ENCODE measurements around the gene PHF21A. TPM values are rescaled to one million over a fixed set of nuclear protein-coding genes. Genes with fewer than 3 reads are reported as not detected.

The PHF21A gene
- total and polyA plus RNA-seq, 2 of the 8 experiments (the other 6 are each of a cell fraction or from before 2014, with no cell fraction given) = 17.6 to 40.3 TPM

DNA sequence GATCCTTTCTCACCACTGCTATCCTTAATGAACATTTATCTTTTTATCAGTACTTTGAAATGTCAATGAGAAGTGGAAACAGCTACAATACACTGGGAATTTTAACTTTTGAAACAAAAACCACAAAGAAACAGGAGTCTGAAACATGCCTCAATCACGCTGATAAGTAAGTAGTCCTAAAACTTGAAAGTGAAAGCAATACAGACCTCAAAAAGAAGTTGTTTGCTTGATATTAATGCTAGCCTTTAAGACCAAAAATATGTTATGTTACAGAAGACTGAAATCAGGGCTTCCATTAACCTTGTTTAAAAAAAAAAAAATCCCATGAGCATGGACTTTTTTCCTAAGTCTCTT is 21.3 kb downstream of the PHF21A start:
- no peaks in the 10 kb centered on the region for H3K9me3 ChIP-seq (ENCODE audit: insufficient read depth in 2 of 2, low read depth in 1 of 2, low read length in 1 of 2)
- peaks cover 0 to 4% of the 10 kb centered on the region in 2 experiments for H4K20me1 ChIP-seq (replicated peaks in 1 of 2; ENCODE audit: control insufficient read depth in 1 of 2, insufficient read depth in 2 of 2, low read length in 2 of 2)
- no peak overlapping the region for H2AFZ ChIP-seq (ENCODE audit: low read length)
- no peak overlapping the region for H3K18ac ChIP-seq (ENCODE audit: extremely low read depth, low read length)
- H2BK12ac ChIP-seq (ENCODE audit: low read depth, low read length) = no peak overlapping the region
- no peak for DNase-seq (ENCODE audit: low read depth in 1 of 2, low spot score in 2 of 2)
- no peak overlapping the region for H4K8ac ChIP-seq (ENCODE audit: extremely low read depth, insufficient read depth, low read length)
- POLR2A ChIA-PET (ENCODE audit: partially characterized antibody) = interaction anchor here (0.9 kb wide), 1 partner anchor 54 kb away, joined by 3 read pairs; no protein-coding TSS in a partner anchor
- no peaks in the 10 kb centered on the region for H3K36me3 ChIP-seq (ENCODE audit: control insufficient read depth in 2 of 4, insufficient read depth in 4 of 4, low read length in 3 of 4)
- H3K79me1 ChIP-seq (ENCODE audit: low read depth, low read length) = peaks cover 4% of the 10 kb centered on the region; the same call in 1 of the 2 replicates
- peak overlapping the region in 1 of 2 experiments; percentile 14; a peak in 1 of 4 replicates for H3K4me2 ChIP-seq (ENCODE audit: insufficient read depth in 1 of 2, low read depth in 2 of 2, low read length in 2 of 2)
- no peak overlapping the region for H3K27ac ChIP-seq (ENCODE audit: low read depth, low read length)
- no peak overlapping the region for H3K4ac ChIP-seq (replicated peaks; ENCODE audit: insufficient read length, low read depth, low read length)
- H3K4me1 ChIP-seq (replicated peaks in 1 of 4; ENCODE audit: control insufficient read depth in 3 of 4, insufficient read depth in 4 of 4, low read length in 3 of 4) = peaks cover 0 to 4% (median 1%) of the 10 kb centered on the region in 4 experiments; a peak in 3 of 7 replicates
- H4K91ac ChIP-seq (replicated peaks; ENCODE audit: insufficient read length, low read length) = no peak overlapping the region
- H3K27me3 ChIP-seq (replicated peaks in 1 of 4; ENCODE audit: control insufficient read depth in 3 of 4, extremely low read depth in 1 of 4, insufficient read depth in 3 of 4, low read length in 3 of 4) = no peaks in the 10 kb centered on the region
- FAIRE-seq = no peak
- peaks cover 3 to 96% of the 10 kb centered on the region in 2 experiments; a peak in 3 of 4 replicates for H3K79me2 ChIP-seq (ENCODE audit: control insufficient read depth in 1 of 2, insufficient read depth in 2 of 2, low read length in 2 of 2)
- H2BK20ac ChIP-seq (ENCODE audit: low read length) = no peak overlapping the region
- H2BK120ac ChIP-seq (replicated peaks; ENCODE audit: low read depth, low read length) = no peak overlapping the region
- H3K23ac ChIP-seq (ENCODE audit: insufficient read length) = no peak overlapping the region
- no peaks in the 10 kb centered on the region for H3K23me2 ChIP-seq (ENCODE audit: low read depth, low read length)
- no peak overlapping the region for H2AK5ac ChIP-seq (ENCODE audit: low read depth, low read length)
- 84% methylated on average over 1 of the region's 1 CpG; no CpG with 5 or more reads in 1 of the 2 experiments for WGBS, 2 experiments (ENCODE audit: extremely low coverage in 1 of 2, insufficient coverage in 1 of 2, insufficient read length in 1 of 2, insufficient replicate concordance in 2 of 2, low coverage in 1 of 2, low lambda C conversion rate in 2 of 2, missing lambda C conversion rate in 1 of 2)
- H3K4me3 ChIP-seq (ENCODE audit: extremely low read depth in 1 of 4, insufficient read depth in 2 of 4, low read depth in 3 of 4, low read length in 4 of 4) = no peak overlapping the region
- H3K14ac ChIP-seq (ENCODE audit: insufficient read length) = no peak overlapping the region
- CTCF ChIA-PET (ENCODE audit: partially characterized antibody) = interaction anchor here (0.8 kb wide), 1 partner anchor 18 kb away, joined by 4 read pairs; no protein-coding TSS in a partner anchor
- H4K5ac ChIP-seq (ENCODE audit: insufficient read length, low read depth, low read length) = peak overlapping the region; percentile 52
- H2BK15ac ChIP-seq (ENCODE audit: low read length) = no peak overlapping the region
- H3K9ac ChIP-seq (replicated peaks in 1 of 4; ENCODE audit: extremely low read depth in 1 of 4, low read depth in 3 of 4, low read length in 3 of 4) = no peak overlapping the region
- H2BK5ac ChIP-seq (ENCODE audit: low read depth, low read length) = no peak overlapping the region
- H3K56ac ChIP-seq (replicated peaks; ENCODE audit: insufficient read length, low read depth, low read length) = no peak overlapping the region
- no peak for TF ChIP-seq POU5F1 (IDR thresholded peaks at IDR 0.05; ENCODE audit: low read depth, low read length)
- no peak for TF ChIP-seq PHF8 (conservative IDR thresholded peaks at IDR 0.05; ENCODE audit: low read depth, low read length)
- TF ChIP-seq TCF12 (IDR thresholded peaks at IDR 0.05; ENCODE audit: low read depth, low read length) = no peak
- no peak for TF ChIP-seq SIN3A (conservative IDR thresholded peaks at IDR 0.05 in 1 of 2, IDR thresholded peaks at IDR 0.05 in 1 of 2; ENCODE audit: low read depth in 1 of 2, low read length in 2 of 2)
- TF ChIP-seq NANOG (IDR thresholded peaks at IDR 0.05; ENCODE audit: insufficient read depth, low read depth, low read length, poor library complexity, severe bottlenecking) = no peak
- no peak for TF ChIP-seq RFX5 (IDR thresholded peaks at IDR 0.05; ENCODE audit: borderline replicate concordance, low read depth, low read length)
- no peak for TF ChIP-seq KDM4A (IDR thresholded peaks at IDR 0.05; ENCODE audit: low read depth, low read length, severe bottlenecking)
- no peak for TF ChIP-seq GTF2F1 (IDR thresholded peaks at IDR 0.05; ENCODE audit: borderline replicate concordance, low read depth, low read length)
- TF ChIP-seq SP2 (IDR thresholded peaks at IDR 0.05; ENCODE audit: low read length) = no peak
- TF ChIP-seq, protein P1, sequence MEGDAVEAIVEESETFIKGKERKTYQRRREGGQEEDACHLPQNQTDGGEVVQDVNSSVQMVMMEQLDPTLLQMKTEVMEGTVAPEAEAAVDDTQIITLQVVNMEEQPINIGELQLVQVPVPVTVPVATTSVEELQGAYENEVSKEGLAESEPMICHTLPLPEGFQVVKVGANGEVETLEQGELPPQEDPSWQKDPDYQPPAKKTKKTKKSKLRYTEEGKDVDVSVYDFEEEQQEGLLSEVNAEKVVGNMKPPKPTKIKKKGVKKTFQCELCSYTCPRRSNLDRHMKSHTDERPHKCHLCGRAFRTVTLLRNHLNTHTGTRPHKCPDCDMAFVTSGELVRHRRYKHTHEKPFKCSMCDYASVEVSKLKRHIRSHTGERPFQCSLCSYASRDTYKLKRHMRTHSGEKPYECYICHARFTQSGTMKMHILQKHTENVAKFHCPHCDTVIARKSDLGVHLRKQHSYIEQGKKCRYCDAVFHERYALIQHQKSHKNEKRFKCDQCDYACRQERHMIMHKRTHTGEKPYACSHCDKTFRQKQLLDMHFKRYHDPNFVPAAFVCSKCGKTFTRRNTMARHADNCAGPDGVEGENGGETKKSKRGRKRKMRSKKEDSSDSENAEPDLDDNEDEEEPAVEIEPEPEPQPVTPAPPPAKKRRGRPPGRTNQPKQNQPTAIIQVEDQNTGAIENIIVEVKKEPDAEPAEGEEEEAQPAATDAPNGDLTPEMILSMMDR (IDR thresholded peaks at IDR 0.05; ENCODE audit: control extremely low read depth in 1 of 3, insufficient read depth in 1 of 3, low read depth in 1 of 3, low read length in 3 of 3) = no peak
- no peak for TF ChIP-seq SRF (IDR thresholded peaks at IDR 0.05; ENCODE audit: low read depth, low read length)
- no peak for TF ChIP-seq POLR2A (IDR thresholded peaks at IDR 0.05; ENCODE audit: control extremely low read depth in 1 of 2, low read depth in 2 of 2, low read length in 2 of 2)
